Hematopoietic multipotent progenitor cell treated with erythropoietin and hydrocortisone succinate and interleukin-3 and kit ligand, for 8 days (in vitro differentiated cells): ENCODE data around the gene SSC5D.

Source experiments
- DNase-seq: peaks from one replicate; pipeline ENCODE4 v3.0.0-alpha.2; 2015

Gene SSC5D

GRCh38 chr19:55455576-55456235 is 32.5 kb upstream of the SSC5D start:
- DNase-seq: no peak

DNA sequence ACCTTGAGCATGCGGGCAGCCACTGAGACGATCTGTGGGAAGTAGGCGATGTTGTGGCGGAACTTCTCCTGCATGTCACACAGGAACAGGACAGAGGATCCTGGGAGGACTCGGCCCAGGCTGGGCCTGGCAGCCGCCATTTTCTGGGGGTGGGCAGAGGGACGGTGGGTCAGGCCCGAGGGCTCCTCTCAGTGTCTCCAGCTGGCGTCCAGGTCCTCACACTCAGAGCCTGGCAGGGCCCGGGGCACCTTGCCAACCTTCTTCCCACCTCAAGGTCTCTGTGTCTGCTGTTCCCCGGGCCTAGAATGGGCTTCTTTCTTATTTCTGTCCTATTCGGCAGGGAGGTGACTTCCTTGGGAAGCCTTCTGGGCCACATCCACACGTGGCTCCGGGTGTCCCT is 31.9 kb upstream of the SSC5D start:
- no peak for DNase-seq

- no peak for DNase-seq
These were observed 30.4 kb upstream of the SSC5D start for GRCh38 chr19:55457683-55458457.

DNA sequence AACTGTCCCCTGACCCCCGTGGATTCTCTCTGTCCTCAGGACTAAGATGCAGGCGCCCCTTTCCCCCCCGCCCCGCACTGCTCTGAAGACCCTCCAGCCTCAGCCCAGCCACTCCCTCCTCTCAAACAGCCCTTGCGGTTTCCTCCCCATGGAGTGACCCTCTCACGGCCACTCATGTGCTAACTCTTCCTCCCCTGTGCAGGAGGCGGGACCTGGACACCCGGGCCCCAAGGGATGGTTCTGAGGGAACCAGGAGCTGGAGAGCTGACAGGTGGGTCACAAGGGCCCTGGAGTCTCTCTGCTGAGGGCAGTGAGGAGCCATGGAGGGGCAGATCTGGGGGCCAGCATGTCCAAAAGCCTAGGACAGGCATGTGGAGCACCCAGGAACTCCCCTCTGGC is 28.7 kb upstream of the SSC5D start:
- DNase-seq: no peak

- DNase-seq: peak; percentile 48
These were observed 28.1 kb upstream of the SSC5D start for GRCh38 chr19:55459950-55460657.

GRCh38 chr19:55460670-55461258 is 27.5 kb upstream of the SSC5D start:
- peak; percentile 89 for DNase-seq

- DNase-seq: peak; percentile 99
These were observed 26.8 kb upstream of the SSC5D start, which contains the start of gene ISOC2 for GRCh38 chr19:55461259-55461973. TSS of gene ISOC2 (minus strand) at chr19:55461642. CDS start at chr19:55456486, 5,156 bp downstream.

GRCh38 chr19:55461974-55462626 is 26.1 kb upstream of the SSC5D start:
- DNase-seq: peak; percentile 86

DNA sequence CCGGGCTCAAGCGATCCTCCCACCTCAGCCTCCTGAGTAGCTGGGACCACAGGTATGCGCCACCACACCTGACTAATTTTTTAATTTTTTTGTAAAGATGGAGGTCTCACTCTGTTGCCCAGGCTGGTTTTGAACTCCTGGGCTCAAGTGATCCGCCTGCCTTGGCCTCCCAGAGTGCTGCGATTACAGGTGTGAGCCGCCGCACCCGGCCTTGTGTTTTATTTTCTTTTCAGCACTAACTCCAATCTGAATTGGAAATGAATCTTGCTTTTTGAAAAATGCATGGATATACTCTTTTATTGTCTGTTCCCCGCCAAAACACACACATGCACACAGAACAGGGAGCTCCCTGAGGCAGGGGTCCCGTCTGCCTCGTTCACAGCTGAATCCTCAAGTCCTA is 25.5 kb upstream of the SSC5D start:
- no peak for DNase-seq

- no peak for DNase-seq
These were observed 24.6 kb upstream of the SSC5D start for GRCh38 chr19:55463583-55464031.

DNA sequence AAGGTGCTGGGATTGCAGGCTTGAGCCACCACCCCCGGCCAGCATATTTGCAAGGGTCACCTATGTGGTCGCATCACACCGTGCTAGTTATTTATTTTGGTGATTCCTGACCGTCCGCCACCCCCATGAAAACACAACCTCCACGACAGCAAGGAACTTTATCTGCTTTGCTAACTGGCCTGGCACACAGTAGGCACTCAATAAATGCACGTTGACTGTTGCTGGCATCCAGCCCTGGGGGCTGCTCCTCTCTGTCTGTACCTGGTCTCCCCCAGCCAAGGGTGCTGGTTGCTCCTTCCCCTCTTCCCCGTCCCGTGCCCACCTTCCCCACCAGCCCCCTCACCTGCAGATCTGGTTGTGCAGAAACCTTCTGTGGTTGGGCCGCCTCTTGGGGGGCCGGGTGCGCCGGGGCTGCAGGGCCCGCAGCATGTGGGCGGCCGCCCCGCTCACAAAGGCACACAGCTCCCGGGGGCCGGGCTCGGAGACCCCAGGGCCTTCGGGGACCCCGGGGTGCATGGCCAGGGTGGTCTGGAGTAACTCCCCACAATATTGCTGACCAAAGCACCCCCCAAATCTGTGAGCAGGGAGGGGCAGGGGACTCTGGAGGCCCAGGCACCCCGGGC is 24.1 kb upstream of the SSC5D start:
- DNase-seq: no peak

DNA sequence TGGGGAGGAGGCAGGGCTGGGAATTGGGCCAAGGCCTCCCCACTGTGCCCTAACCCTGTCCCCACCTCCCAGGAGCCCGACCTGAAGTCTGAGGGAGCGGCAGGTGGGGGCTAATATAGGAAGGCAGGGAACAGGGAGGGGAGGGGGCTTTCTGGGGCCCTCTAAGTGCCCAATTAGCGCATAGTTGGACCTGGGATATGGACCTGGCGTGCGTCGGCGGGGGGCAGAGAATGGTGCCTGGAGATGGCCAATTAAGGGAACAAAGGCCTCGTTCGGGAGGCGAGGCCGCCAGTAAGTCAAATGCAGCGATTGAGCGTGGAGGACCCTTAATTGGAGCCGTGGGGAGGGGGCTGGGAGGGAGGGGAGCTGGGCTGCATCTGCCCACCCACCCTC is 23.6 kb upstream of the SSC5D start, which contains the start of gene C19orf85:
TSS of gene C19orf85 (minus strand) at position 90 of the 393 bp plus-strand sequence. CDS start 197 bp downstream, outside the sequence.
- no peak for DNase-seq

DNA sequence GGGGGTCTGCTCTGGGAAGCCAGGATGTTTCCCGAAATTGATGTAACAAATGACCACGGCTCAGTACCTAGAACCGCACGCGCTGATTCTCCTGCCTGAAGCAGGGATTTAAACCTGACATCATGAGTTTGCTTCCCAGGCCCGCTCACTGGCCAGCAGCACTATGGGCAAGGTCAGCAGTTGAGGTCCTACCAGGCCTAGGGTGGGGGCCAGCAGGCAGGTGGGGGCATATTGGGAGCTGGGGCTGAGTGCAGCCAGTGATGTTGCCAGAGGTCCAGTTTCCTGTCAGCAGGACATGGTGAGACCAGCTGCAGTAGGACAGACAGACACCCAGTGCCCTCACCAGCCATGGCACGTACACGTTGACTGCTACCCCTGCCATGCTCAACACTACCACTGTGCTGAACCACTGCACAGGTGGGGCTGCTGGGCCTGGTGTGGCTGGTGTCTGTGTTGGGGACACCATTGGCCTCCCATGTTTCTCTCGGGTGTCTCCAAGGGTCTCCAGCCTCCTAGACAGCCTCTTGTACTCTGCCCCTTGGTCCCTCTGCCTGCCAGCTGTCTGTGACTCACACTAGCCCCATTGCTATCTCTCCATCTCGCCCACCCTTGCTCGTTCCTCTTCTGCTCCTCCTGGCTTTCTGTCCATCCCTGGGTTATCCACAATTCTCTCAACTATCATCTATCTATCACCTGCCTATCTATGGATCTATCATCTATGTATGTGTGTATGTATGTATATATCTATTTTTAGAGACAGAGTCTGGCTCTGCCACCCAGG is 22.6 kb upstream of the SSC5D start:
- DNase-seq: peak; percentile 49

DNA sequence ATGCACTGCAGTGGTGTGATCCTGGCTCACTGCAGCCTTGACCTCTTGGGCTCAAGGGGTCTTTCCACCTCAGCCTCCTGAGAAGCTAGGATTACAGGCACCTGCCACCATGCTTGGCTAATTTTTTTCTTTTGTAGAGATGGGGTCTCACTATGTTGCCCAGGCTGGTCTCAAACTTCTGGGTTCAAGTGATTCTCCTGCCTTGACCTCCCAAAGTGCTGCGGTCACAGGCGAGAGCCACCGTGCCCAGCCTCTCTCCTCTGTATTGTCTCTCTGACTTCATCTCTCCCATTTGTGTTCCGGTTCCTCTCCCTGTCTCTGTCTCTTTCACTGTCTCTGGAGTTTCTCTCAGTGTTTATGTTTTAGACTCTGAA is 22.0 kb upstream of the SSC5D start:
- DNase-seq: no peak

DNA sequence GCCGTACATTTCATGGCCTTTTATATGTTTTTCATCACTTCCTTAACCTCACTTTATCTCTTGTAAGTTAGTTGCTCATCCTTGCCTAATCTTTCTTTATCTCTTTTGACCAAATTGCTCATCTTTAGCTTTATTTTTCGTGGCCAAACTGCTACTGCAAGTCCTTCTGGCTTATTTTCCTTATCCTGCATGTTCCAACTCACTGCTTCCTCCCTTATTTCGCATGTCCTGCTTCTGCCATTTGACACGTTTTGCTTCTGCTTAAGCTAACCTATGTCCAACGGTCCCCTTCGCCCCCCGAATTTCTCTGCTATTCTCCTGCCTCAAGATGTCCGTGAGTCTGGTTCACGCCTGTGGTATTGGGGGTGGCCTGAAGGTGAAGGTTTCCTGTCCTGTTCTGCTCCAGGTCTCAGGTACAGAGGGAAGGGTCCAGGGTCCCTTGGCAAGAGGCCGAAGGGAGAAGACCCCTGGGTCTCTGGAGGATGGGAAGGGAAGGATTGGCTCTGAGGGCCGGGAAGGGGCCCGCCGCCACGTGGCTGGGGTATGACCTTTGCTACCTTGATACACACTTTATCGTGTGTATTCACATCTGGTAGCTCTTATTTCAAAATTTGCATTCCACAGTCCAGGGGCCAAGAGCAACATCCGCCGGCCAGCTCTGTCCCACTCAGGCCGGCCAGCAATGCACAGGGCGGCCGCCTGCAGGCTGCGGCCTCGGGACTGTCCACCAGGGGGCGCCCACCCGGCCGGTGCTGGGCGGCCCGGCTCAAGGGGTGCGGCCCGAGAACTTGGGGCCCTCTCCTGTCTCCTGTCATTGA is 20.8 kb upstream of the SSC5D start:
- DNase-seq: peak; percentile 89

DNA sequence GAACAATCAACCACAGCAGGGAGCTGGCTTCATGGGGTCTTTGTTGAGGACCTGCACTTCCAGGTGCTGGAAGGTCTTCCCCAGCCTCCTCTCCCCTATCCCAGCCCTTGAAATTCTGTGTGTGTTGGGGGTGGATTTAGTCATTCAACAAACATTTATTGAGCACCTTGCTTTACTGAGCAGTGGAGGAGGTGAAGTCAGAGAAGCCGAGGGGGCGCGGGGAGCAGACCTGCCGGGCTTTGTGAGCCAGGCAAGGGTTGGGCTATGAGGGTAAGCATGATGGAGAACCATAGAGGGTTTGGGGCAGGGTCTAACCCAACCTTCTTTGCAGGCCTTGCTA is 20.2 kb upstream of the SSC5D start:
- no peak for DNase-seq

DNA sequence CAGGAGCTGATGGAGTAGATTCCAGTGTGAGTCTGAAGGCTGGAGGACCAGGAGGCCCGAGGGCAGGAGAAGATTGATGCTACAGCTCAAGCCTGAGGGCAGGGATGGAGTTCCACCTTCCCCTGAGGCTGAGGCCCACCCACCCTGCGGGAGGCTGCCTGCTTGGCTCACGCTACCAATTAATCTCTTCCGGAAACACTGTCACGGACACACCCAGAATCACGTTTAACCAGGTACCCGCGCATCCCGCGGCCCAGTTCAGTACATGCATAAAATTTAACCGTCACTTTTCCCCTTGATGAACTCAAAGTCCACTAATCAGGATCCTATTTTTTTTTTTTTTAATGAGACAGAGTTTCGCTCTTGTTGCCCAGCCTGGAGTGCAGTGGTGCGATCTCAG is 17.0 kb upstream of the SSC5D start:
- DNase-seq: no peak

- no peak for DNase-seq
These were observed 15.8 kb upstream of the SSC5D start for GRCh38 chr19:55472463-55472862.

- DNase-seq: peak; percentile 24
These were observed 14.8 kb upstream of the SSC5D start for GRCh38 chr19:55473225-55474012.
